HepG2 (cell line): Measurements from ENCODE around the gene LRP5. TPM values are rescaled to one million over a fixed set of nuclear protein-coding genes. Genes with fewer than 3 reads are reported as not detected.

ENCODE experiments used
- ATF7 ChIP-seq, 2 experiments: fragments of 450-650 bp in 1 of 2; sonication (generic) in 1 of 2; formaldehyde crosslinking in 1 of 2; IDR thresholded peaks; 2 replicates each; pipeline versions ENCODE4 v1.4.0 to v1.6.1; 2016 to 2020; ENCODE audit warnings: antibody characterized with exemption in 1 of 2, mild to moderate bottlenecking in 1 of 2, missing genetic modification reagents in 1 of 2
- CENPT ChIP-seq: sonication (generic); formaldehyde crosslinking; IDR thresholded peaks from 2 replicates; pipeline ENCODE4 v1.8.0; 2022; ENCODE audit warnings: low read depth, mild to moderate bottlenecking, moderate library complexity, missing genetic modification reagents
- CENPX ChIP-seq: sonication (generic); formaldehyde crosslinking; IDR thresholded peaks from 2 replicates; pipeline ENCODE4 v1.9.0; 2021; ENCODE audit warnings: mild to moderate bottlenecking, missing genetic modification reagents, moderate library complexity
- KAT8 ChIP-seq: IDR thresholded peaks from 2 replicates; pipeline ENCODE4 v1.6.1; 2016; ENCODE audit warnings: missing genetic modification reagents, missing compliant biosample characterization
- MEF2D ChIP-seq: sonication (generic); formaldehyde crosslinking; IDR thresholded peaks from 2 replicates; pipeline ENCODE4 v1.5.1; 2020; ENCODE audit warnings: mild to moderate bottlenecking, missing genetic modification reagents
- MEIS2 ChIP-seq: sonication (generic); formaldehyde crosslinking; IDR thresholded peaks from 2 replicates; pipeline ENCODE4 v1.9.0; 2021; ENCODE audit warnings: mild to moderate bottlenecking, missing genetic modification reagents
- MTA3 ChIP-seq: sonication (generic); formaldehyde crosslinking; IDR thresholded peaks from 2 replicates; pipeline ENCODE4 v1.4.0; 2020; ENCODE audit warnings: missing genetic modification reagents
- NFE2L2 ChIP-seq: fragments of 150-350 bp; IDR thresholded peaks from 2 replicates; pipeline ENCODE4 v1.6.1; 2014; ENCODE audit warnings: low read length
- PCBP2 ChIP-seq: fragments of 200-400 bp; formaldehyde crosslinking; optimal IDR thresholded peaks from 2 replicates; pipeline ENCODE3; 2018; ENCODE audit warnings: low read length, low read depth; ENCODE audit not compliant: poor library complexity, severe bottlenecking
- POLR2G ChIP-seq: fragments of 200-400 bp; formaldehyde crosslinking; IDR thresholded peaks from 2 replicates; pipeline ENCODE4 v1.6.1; 2018; ENCODE audit warnings: mild to moderate bottlenecking, low read depth, low read length, moderate library complexity
- RARA ChIP-seq: IDR thresholded peaks from 2 replicates; pipeline ENCODE4 v1.6.1; 2016; ENCODE audit warnings: missing genetic modification reagents, missing compliant biosample characterization
- SRSF9 ChIP-seq: fragments of 200-400 bp; formaldehyde crosslinking; IDR thresholded peaks from 2 replicates; pipeline ENCODE4 v1.6.1; 2018; ENCODE audit warnings: borderline replicate concordance, mild to moderate bottlenecking, low read depth, low read length; ENCODE audit not compliant: insufficient read depth, poor library complexity, severe bottlenecking
- TBP ChIP-seq: sonication (generic); formaldehyde crosslinking; IDR thresholded peaks from 2 replicates; pipeline ENCODE4 v1.5.0; 2020; ENCODE audit warnings: missing genetic modification reagents
- XRCC5 ChIP-seq: fragments of 200-400 bp; formaldehyde crosslinking; optimal IDR thresholded peaks from 2 replicates; pipeline ENCODE3; 2017; ENCODE audit warnings: mild to moderate bottlenecking, low read length
- ZFP36L1 ChIP-seq: sonication (generic); formaldehyde crosslinking; IDR thresholded peaks from 2 replicates; pipeline ENCODE4 v1.8.0; 2022; ENCODE audit warnings: mild to moderate bottlenecking, missing genetic modification reagents, moderate library complexity
- ZNF292 ChIP-seq: sonication (generic); formaldehyde crosslinking; IDR thresholded peaks from 2 replicates; pipeline ENCODE4 v1.8.1; 2022; ENCODE audit warnings: mild to moderate bottlenecking, low read depth, missing genetic modification reagents, borderline replicate concordance
- ZNF577 ChIP-seq: sonication (generic); formaldehyde crosslinking; IDR thresholded peaks from 2 replicates; pipeline ENCODE4 v1.4.0; 2020; ENCODE audit warnings: mild to moderate bottlenecking, low read depth, missing genetic modification reagents, borderline replicate concordance
- ZNF652 ChIP-seq: IDR thresholded peaks from 2 replicates; pipeline ENCODE4 v1.6.1; 2016; ENCODE audit warnings: low read depth, borderline replicate concordance
- ZNF883 ChIP-seq: sonication (generic); formaldehyde crosslinking; IDR thresholded peaks from 2 replicates; pipeline ENCODE4 v1.5.1; 2020; ENCODE audit warnings: mild to moderate bottlenecking, missing genetic modification reagents; ENCODE audit errors: not compliant biosample characterization
- polyA plus RNA-seq, 8 experiments: library from polyadenylated mRNA; depleted of rRNA in 3 of 8; stranded (reverse) in 7 of 8; unstranded in 1 of 8; fragments of >200 nt; fragmentation: Illumina TruSeq in 4 of 8; extraction: Trizol in 4 of 8; gene quantifications; 2 replicates each; pipeline versions ENCODE4 v1.2.1 to v1.2.3, GENCODE V29; 2011 to 2016; ENCODE audit warnings: low read depth in 4 of 8, missing spikeins in 1 of 8, mixed read lengths in 1 of 8; ENCODE audit not compliant: insufficient read depth in 1 of 8
- total RNA-seq, 5 experiments: library from RNA; depleted of rRNA; stranded (reverse); fragments of >200 nt; fragmentation: Illumina TruSeq; extraction: Trizol; gene quantifications; 2 replicates each; pipeline ENCODE4 v1.2.3, GENCODE V29; 2016; ENCODE audit warnings: low read depth in 1 of 5
- TF ChIP-seq, protein P1 (sequence below): sonication (generic); formaldehyde crosslinking; IDR thresholded peaks from 2 replicates; pipeline ENCODE4 v1.5.1; 2020; ENCODE audit warnings: mild to moderate bottlenecking, missing genetic modification reagents, moderate library complexity
- TF ChIP-seq, protein P2 (sequence below): IDR thresholded peaks from 2 replicates; pipeline ENCODE4 v1.6.1; 2016; ENCODE audit warnings: low read depth, control low read depth
- TF ChIP-seq, protein P3 (sequence below): sonication (generic); formaldehyde crosslinking; IDR thresholded peaks from 2 replicates; pipeline ENCODE4 v1.8.0; 2023; ENCODE audit warnings: mild to moderate bottlenecking, missing genetic modification reagents
- TF ChIP-seq, protein P4 (sequence below): sonication (generic); formaldehyde crosslinking; IDR thresholded peaks from 2 replicates; pipeline ENCODE4 v1.5.0; 2020; ENCODE audit warnings: missing genetic modification reagents, mild to moderate bottlenecking, borderline replicate concordance

LRP5 gene
- total and polyA plus RNA-seq, 2 of the 13 experiments (the other 11 are each of a cell fraction or from before 2014, with no cell fraction given) = 40.4 to 64.0 TPM

DNA sequence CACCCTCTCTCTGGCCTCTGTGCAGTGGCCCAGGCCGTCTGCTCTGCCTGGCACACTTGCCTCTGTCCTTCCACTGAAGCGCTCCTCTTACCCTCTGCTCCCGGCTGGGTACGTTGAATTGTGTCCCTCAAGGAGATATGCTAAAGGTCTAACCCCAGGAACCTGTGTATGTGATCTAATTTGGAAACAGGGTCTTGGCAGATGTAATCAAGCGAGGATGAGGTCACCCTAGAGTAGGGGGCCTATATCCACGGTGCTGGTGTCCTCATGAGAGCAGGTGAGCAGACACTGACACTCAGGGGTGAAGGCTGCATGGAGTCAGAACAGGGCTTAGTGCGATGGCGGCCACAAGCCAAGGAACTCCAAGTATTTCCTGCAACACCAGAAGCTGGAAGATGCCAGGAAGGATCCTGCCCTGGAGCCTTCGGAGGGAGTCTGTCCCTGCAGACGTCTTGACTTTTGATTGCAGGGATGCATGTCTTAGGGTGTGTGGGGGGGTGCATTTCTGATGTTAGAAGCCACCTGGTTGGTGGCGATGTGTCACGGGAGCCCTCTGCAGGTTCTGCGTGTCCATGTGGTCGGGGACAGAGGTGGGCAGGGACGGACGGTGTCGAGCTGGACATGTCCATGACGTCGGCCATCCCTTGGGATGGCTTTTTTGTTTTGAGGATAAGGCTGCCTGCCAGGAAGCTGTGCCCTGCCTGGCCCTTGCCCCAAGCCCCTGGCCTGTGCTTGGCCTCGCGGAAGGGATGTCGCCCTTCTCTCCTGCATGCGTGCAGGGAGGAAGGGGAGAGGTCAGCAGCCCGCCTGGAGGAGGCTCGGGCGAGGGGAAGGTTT is 68.6 kb downstream of the LRP5 start (continued):
- TF ChIP-seq, protein P1, sequence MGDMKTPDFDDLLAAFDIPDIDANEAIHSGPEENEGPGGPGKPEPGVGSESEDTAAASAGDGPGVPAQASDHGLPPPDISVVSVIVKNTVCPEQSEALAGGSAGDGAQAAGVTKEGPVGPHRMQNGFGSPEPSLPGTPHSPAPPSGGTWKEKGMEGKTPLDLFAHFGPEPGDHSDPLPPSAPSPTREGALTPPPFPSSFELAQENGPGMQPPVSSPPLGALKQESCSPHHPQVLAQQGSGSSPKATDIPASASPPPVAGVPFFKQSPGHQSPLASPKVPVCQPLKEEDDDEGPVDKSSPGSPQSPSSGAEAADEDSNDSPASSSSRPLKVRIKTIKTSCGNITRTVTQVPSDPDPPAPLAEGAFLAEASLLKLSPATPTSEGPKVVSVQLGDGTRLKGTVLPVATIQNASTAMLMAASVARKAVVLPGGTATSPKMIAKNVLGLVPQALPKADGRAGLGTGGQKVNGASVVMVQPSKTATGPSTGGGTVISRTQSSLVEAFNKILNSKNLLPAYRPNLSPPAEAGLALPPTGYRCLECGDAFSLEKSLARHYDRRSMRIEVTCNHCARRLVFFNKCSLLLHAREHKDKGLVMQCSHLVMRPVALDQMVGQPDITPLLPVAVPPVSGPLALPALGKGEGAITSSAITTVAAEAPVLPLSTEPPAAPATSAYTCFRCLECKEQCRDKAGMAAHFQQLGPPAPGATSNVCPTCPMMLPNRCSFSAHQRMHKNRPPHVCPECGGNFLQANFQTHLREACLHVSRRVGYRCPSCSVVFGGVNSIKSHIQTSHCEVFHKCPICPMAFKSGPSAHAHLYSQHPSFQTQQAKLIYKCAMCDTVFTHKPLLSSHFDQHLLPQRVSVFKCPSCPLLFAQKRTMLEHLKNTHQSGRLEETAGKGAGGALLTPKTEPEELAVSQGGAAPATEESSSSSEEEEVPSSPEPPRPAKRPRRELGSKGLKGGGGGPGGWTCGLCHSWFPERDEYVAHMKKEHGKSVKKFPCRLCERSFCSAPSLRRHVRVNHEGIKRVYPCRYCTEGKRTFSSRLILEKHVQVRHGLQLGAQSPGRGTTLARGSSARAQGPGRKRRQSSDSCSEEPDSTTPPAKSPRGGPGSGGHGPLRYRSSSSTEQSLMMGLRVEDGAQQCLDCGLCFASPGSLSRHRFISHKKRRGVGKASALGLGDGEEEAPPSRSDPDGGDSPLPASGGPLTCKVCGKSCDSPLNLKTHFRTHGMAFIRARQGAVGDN (CRISPR knock-in tag) = peak; percentile 87
- TF ChIP-seq PCBP2 (no peak), XRCC5 (peak; percentile 2), ZFP36L1 (CRISPR knock-in tag) (0 out of 2 replicates have a peak, but pooled peaks have one; percentile 6), CENPT (CRISPR knock-in tag) (no peak), MEF2D (CRISPR knock-in tag) (no peak), SRSF9 (no peak), ATF7 (IDR thresholded peaks at IDR 0.05) (peak; percentile 49; the same call in 1 of the 2 replicates), ATF7 (CRISPR knock-in tag; IDR thresholded peaks at IDR 0.05) (no peak), MTA3 (CRISPR knock-in tag) (no peak), CENPX (no peak), POLR2G (0 out of 2 replicates have a peak, but pooled peaks have one; percentile 10), ZNF652 (no peak), ZNF577 (CRISPR knock-in tag) (no peak), RARA (CRISPR knock-in tag) (no peak), NFE2L2 (no peak), KAT8 (CRISPR knock-in tag) (no peak), ZNF883 (CRISPR knock-in tag) (peak; percentile 2), ZNF292 (CRISPR knock-in tag) (no peak), MEIS2 (no peak), TBP (no peak)
- TF ChIP-seq, protein P2, sequence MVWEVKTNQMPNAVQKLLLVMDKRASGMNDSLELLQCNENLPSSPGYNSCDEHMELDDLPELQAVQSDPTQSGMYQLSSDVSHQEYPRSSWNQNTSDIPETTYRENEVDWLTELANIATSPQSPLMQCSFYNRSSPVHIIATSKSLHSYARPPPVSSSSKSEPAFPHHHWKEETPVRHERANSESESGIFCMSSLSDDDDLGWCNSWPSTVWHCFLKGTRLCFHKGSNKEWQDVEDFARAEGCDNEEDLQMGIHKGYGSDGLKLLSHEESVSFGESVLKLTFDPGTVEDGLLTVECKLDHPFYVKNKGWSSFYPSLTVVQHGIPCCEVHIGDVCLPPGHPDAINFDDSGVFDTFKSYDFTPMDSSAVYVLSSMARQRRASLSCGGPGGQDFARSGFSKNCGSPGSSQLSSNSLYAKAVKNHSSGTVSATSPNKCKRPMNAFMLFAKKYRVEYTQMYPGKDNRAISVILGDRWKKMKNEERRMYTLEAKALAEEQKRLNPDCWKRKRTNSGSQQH (CRISPR knock-in tag) = no peak
- TF ChIP-seq, protein P3, sequence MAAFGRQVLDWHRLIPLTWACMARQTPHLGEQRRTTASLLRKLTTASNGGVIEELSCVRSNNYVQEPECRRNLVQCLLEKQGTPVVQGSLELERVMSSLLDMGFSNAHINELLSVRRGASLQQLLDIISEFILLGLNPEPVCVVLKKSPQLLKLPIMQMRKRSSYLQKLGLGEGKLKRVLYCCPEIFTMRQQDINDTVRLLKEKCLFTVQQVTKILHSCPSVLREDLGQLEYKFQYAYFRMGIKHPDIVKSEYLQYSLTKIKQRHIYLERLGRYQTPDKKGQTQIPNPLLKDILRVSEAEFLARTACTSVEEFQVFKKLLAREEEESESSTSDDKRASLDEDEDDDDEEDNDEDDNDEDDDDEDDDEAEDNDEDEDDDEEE (CRISPR knock-in tag) = no peak; the same call in 1 of the 2 replicates
- TF ChIP-seq, protein P4, sequence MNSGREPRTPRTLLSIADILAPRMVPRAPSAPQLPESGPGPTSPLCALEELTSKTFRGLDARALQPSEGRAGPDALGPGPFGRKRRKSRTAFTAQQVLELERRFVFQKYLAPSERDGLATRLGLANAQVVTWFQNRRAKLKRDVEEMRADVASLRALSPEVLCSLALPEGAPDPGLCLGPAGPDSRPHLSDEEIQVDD = no peak
